Endometrial microvascular endothelial cells (primary cell): ENCODE measurements around the gene PLEKHG1. TPM values are rescaled to one million over a fixed set of nuclear protein-coding genes. Genes with fewer than 3 reads are reported as not detected.

Source experiments
- in situ Hi-C: cut with HindIII; loops from 2 replicates; pipeline ENCODE4 v1.10.0; 2017; ENCODE audit warnings: low sequenced_read_pairs, low pct_unique_long_range_greater_than_20kb; ENCODE audit errors: inconsistent ontology term
- total RNA-seq: library from RNA; depleted of rRNA; stranded (reverse); fragments of >200 nt; gene quantifications from one replicate; pipeline ENCODE4 v1.2.3, GENCODE V29; 2015; ENCODE audit errors: inconsistent ontology term

PLEKHG1 gene
- total RNA-seq, 1 donor from 2014 or later = 45.1 TPM

DNA sequence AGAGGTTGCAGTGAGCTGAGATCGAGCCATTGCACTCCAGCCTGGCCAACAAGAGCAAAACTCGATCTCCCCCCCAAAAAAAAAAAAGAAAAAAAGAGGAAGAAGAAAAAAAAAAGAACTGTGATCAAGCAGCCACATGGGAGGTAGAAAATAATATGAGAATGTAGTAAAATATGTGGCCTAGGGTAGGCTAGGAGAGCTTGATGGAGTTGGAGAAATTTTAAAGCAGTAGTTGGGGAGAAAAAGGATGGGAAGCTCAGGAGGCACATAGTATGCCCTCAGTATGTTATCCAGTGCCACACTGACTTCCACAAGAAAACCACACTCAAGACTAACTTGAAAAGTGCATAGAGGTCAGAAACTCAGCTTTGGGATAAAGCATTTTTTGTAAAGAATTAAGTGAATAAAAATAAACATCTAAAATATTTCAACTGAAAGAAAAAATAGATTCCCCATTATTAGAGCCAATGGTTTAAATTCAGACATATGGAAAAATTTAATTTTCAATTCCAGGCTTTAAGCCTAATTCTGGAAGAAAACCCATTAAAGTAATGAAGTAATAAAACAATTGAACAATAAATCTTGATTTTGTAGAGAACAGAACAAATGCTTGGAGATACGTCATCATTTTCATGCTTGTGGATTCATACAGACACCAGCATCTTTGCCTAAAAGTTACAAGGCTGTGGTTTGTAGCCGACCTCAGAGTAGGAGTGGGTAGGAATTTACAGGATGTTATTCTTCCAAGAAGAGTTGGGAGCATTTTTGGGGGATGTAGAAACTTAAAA is 34.7 kb downstream of the PLEKHG1 start:
- in situ Hi-C loops = no loop called here

DNA sequence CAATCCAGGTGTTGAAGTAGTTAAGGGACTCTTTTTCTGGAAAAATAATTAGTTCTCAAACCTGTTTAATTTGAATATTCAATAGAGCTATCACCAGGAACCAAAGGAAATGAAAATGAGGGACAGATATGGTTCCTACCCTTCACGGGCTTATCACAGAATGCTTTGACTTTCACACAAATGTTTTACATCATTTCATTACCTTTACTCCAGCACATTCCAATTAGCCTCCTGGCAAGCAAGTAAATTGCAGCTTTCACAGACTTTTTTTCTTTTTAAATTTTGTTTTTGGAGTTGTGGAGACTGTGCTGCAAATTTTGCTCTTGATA is 35.2 kb downstream of the PLEKHG1 start:
- in situ Hi-C loops = no loop called here

DNA sequence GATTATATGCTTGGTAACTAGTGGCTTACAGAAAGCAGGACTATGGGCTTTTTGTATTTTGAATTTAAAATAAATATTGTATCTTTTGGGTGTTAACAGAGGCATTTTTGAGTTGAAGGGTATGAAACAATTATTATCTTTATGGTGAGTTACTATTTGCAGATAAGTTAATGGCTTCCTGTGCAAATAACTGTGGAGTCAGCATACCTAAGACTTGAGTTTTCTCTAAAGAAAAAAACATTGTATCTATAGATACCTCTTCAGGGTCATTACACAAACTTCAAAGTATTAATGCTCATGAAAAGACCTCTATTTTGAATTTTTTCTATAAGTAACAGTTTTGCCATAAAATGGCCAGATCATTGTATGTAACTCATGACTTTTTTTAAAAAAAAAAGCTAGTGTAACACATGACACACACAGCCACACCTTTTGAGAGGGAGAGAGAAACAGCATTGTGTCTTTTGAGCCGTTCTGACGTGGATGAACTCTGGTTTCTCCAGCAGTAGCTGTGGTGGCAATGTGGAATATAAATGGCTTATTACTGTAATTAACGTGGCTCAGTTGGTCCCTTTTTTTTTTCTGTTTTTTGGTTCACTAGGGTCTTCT is 36.3 kb downstream of the PLEKHG1 start:
- in situ Hi-C loops = no loop called here

DNA sequence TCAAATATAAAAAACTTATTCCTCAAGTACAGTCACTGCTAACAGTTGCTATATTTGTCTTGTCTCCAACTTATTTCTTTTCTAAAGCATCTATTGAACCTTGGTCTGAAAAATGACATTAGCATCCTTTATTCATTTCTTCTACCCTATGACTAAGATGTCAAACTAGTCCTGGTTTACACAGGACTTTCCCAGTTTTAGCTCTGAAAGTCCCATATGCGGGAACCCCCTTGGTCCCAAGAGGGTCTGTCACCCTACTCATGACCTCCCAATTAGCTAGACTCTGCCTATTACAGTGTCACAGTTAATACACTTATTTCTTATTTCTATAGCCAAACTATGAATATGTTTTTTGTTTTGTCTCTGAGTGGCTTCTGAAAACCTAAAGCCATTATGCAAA is 37.1 kb downstream of the PLEKHG1 start:
- in situ Hi-C loops = no loop called here

DNA sequence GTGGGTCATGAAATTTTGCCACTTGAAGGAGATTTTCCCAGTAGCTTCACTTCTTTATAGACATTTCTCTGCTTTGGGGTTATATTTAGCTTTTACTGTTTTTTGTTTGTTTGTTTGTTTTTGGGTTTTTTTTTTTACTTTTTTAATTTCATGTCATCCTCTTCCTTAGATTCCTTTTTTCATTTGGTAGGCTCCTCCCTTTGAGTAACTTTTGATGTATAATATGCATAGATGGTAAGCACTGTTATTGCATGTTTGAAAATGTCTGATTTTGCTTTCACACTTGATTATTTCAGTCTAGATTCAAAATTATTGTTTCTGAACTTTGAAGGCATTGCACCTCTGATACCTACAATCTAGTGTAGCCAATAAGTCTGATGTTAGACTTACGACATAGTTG is 37.6 kb downstream of the PLEKHG1 start:
- in situ Hi-C loops = no loop called here

DNA sequence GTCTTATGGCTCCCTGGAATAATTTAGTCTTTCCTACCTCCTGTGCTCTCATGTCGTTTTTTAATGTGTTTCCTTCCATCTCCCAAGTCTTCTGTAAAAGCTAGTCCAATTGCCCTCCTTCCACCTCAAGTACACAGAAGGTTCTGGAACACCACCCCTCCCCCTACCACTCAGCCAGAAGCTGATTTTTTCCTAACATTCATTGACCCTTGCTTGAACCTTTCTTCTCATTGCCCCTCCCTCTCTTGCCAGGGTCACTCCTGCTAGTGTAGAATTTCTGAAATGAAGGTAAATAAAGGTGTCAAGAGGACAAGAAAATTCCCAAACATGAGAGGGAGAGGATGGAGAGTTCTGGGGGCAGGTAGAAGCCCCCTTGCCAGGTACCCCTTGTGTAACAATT is 38.6 kb downstream of the PLEKHG1 start:
- in situ Hi-C loops = no loop called here

DNA sequence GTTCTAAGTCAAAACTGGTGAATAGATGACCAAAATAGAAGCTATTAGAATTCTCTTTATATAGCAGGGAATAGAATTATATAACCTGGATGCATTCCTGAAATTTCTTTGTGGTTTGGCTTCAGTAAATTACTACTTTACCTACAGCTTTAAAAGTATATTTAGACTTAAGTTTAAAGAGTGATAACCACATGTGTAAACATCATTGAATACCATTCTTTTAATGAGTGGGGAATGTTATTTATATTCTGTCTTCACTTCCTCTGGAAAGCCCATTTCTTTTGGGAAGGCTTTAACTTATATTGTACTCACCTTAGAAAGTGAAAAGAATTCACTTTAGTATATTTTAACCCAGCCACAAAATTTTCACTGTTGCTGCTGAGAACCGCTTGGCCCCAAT is 39.1 kb downstream of the PLEKHG1 start:
- in situ Hi-C loops = no loop called here

DNA sequence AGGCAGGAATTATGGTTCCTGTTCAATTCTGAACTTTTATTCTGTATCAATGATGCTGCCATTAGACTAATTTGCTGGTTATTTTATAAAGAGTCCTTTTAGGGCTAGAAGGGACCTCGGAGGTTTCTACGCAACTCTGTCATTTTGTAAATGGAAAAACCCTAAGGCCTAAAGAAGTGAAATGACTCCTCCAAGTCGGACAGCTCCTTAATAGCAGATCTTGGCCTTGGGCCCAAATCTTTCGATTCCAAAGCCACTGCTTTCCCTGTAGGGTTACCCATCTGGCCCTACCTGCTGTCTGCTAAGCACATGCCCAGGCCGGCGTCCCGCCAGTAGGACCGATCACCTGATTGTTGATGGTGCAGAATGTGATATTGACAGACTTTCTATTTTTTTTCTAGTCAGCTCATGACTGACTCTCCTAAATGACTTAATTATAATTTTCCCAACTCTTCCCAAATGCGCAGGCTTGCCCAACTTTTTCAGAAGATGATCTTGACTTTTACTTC is 40.2 kb downstream of the PLEKHG1 start:
- in situ Hi-C loops = no loop called here

DNA sequence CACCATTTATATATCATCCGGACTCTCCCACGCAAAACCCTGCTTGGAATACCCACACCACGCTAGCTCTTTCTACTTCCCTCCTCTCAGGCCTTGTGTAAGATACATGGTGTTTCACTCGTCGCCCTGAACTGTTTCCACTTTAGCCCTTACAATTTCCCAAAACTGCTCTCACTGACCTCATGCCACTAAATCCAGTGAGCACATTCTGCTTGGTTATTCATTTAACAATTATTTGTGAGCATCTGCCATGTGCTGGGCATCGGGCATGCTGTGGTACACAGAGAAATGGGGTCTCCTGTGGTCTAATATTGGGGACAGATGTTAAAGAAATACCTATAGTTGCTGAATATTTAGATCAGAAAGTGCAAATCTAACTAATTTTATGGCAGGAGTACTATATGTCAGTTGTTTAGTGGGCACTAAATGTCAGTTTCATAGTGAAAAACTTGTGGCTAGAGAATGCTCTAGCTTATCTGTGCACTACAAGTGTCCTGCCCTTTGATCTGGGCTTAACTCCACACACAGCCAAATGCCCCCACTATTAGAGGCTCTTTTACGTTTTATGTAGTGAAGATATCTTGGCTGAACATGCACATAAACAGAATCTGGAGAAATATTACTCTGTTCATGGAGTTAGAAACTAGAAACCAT is 41.0 kb downstream of the PLEKHG1 start:
- in situ Hi-C loops = no loop called here

DNA sequence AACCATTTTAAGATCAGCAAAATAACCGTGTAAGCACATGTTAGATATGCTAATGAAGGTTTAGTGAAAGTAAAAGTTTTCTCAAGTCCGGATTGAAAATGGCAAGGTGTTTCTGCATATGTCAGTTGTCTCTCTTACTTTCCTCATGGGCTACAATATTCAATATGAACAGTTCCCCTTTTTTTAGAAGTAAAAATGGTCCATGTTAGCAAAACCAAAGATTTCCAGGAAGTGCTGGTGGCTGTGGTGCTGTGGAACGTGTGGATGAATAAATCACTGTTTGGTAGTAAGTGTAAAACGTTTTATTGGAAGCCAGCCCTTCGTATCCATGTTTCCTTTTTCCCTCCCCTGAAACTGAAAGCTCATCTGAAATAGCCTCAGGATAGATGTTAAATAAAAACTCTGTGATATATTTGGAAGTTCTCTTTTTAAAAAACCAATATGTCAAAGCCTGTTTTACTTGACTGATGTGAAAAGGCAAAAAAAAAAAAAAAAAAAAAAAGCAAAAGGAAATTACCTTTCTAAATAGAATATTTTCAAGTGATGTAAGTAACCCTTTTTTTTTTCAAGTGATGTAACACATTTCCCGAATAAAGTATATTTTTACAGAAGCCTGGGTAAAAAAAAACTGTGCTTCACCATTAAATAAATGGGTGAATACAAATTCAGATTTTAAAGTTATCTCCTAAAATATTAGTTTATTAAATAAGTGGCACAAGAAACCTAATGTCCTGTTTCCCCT is 41.9 kb downstream of the PLEKHG1 start:
- in situ Hi-C loops = no loop called here

DNA sequence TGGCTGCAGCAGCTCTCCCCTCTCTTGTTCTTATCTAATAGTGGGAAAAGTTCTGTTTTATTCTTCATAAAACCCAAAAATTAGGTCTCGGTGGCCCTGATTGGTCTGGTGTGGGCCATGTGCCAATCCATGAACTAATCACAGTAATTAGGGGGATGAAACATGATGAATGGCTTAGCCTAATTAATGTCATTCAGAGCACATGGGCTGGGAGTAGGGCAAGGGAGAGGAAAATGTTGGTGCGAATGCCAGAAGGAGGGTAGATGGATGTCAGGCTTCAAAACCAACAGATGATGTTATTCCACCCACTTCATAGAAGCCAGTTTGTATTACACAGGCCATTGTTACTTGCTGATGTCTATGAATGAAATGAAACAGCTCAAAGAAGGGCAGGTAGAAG is 46.5 kb downstream of the PLEKHG1 start:
- in situ Hi-C loops = no loop called here

DNA sequence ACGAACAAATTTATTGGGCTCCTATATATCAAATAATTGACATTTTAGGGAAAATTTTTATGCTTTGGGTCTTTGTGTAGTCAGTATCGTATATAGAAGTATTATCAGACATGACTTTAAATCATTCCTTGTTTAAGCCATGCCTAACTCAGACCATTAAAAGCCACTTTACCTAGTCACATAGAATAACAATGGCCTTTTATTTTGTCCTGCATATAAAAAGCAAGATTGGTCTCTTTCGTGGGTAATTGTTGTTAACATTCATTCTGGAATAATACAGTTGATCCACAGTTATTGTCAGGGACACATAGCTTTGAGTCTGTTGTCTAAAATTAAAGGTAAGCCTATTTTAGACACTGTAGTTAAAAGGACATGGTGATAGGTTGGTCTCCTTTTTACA is 47.4 kb downstream of the PLEKHG1 start:
- in situ Hi-C loops = no loop called here

Other genes starting within 250 kb of the PLEKHG1 start
- not detected for gene IYD, start 230.9 kb upstream of the PLEKHG1 start, total RNA-seq